Activated CD4-positive, alpha-beta T cell treated with anti-CD3 and anti-CD28 coated beads, Interleukin-2, amount 50 U/mL, for 4 hours (primary cell): ENCODE data around the gene BCL2L11.
"Not testable (repeated sequence)": the region's sequence is repeated elsewhere in the genome, so short reads cannot be mapped to it uniquely, and the experiment has no call there.

ENCODE experiments used
- DNase-seq, 2 experiments: peaks; one replicate each; pipeline ENCODE4 v3.0.0-alpha.2; 2020

BCL2L11 gene

GRCh38 chr2:111120253-111121027 lies at the start of gene BCL2L11:
Gene BCL2L11, plus strand, starts transcription at chr2:111120914. Its CDS starts 2,832 bp downstream, at chr2:111123746.
- DNase-seq: peak; percentile 83 to 86

DNA sequence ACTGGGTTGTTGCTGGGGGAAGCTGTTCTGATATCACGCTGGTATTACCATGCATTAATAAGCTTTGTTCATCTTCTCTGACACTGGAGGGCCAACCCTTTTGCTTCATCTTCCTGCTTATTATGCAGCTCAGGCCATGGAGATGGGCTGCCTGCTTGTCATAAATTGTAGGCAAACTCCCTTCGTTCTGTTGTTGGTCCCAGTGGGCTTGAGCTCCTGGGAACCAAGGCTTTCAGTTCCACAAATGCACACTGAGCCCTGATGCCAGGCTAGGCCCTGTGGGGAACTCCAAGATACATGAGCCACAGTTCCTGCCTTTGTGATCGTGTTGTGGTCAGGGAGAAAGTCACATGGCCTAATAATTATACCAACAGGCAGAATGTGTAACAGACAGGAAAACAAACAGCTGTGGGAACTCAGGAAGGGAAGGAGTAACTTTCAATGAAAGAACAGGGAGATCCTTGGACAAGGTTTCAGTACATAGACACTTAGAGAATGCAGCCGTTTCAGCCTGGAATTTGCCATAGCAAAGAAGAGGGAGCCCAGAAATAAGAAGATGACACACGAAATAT lies 49.0 kb upstream of the BCL2L11 start:
- DNase-seq: no peak

DNA sequence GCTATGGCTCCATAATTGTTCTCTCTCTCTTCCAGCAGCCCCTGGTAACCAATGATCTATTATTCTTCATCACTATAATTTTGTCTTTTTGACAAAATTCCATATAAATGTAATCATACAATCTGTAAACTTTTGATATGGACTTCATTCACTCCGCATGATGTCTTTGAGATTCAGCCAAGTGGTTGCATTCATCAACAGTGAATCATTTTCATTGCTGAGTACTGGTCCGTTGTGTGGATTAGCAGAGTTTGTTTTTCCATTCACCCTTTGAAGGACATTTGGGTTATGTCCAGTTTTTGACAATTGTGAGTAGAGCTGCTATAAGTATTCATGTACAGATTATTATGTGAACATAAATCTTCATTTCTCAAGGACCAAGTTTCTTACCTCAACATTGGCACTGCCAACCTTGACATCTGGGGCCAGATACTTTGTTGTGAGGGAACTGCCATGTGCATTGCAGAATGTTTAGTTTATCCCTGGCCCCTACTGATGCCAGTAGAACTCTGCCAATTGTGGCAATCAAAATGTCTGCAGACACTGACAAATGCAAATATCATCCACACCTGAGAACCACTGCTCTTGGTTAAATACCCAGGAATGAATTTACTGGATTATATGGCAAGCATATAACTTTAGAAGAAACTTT lies 48.4 kb upstream of the BCL2L11 start:
- DNase-seq: no peak

GRCh38 chr2:111082659-111083058 lies 38.1 kb upstream of the BCL2L11 start:
- not testable (repeated sequence) for DNase-seq

GRCh38 chr2:111091811-111092211 lies 28.9 kb upstream of the BCL2L11 start:
- DNase-seq: no peak

DNA sequence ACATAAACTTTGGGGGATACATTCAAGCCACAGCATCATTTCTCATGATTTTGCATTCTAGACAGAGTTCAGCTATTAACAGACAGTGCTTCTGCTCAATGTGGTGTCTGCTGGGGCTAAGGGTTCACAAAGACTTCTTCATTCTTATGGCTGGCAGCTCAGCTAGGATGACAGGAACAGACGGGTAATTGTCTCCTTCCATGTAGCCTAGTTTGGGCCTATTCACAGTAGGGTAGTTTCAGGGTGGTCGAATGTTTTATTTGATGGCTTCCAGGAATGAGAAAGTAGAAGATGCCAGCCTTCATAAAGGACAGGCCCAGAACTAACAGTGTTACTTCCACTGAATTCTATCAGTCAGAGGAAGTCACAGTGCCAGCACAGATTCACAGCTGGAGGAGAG lies 26.0 kb upstream of the BCL2L11 start:
- no peak for DNase-seq

DNA sequence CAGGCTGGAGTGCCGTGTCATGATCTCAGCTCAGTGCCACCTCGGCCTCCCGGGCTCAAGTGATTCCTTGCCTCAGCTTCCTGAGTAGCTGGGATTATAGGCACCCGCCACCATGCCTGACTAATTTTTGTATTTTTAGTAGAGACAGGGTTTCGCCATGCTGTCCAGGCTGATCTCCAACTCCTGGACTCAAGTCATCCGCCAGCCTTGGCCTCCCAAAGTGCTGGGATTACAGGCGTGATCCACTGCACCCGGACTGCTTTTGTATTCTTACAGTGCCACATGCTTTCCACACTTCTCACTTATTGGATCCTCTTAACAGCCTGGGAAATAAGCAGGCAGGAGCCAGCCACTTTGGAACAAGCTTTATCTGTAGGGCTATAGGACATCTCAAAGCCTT lies 25.3 kb upstream of the BCL2L11 start:
- no peak for DNase-seq

- DNase-seq: no peak
These were observed 21.3 kb upstream of the BCL2L11 start for GRCh38 chr2:111099402-111099801.

- no peak for DNase-seq
These were observed 20.5 kb upstream of the BCL2L11 start for GRCh38 chr2:111100087-111100764.

- DNase-seq: no peak
These were observed 19.9 kb upstream of the BCL2L11 start for GRCh38 chr2:111100765-111101162.

DNA sequence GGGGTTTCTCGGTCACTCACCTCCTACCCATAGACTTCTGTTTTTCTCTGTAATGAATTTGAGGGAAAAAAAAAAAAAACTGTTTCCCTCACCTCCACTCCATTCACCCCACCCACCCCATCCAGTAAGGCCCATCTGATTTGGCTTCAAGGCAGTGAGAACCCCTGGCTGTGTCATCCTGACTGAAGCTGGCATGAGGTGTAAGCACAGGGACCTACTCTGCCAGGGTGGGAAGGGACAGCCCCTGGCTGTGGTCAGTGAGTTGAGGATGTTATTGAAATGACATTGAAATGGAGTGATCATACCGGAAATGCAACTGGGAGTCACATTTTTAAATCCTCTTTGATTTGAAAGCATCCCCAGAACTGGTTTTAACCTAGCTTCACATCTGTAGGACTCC lies 19.1 kb upstream of the BCL2L11 start:
- no peak for DNase-seq

GRCh38 chr2:111102216-111102615 lies 18.5 kb upstream of the BCL2L11 start:
- no peak for DNase-seq

GRCh38 chr2:111105926-111106325 lies 14.8 kb upstream of the BCL2L11 start:
- DNase-seq: no peak

GRCh38 chr2:111106706-111107105 lies 14.0 kb upstream of the BCL2L11 start:
- DNase-seq: no peak

GRCh38 chr2:111108745-111109271 lies 11.9 kb upstream of the BCL2L11 start:
- DNase-seq: no peak

DNA sequence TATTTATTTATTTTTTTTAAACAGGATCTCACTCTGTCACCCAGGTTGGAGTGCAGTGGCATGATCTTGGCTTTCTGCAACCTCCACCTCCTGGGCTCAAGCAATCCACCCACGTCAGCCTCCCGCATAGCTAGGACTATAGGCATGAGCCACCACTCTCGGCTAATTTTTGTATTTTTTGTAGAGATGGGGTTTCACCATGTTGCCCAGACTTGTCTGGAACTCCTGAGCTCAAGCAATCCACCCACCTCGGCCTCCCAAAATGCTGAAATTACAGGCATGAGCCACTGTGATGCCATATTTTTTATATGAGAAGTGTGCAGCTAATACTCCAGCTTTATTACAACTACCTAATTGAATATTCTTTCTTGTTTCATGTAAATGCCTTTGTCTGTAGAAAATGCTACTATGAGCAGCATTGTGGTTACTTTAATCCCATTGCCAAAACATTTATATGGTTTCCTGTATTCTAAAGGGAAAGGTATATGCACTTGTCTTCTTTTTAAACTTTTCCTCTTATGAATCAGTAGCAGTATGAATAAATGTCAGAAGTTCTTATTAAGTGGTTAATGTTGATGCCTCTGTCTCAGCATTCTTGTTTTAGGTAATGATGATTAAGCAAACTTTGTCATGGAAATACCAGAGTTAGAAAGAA lies 9.5 kb upstream of the BCL2L11 start:
- no peak for DNase-seq

GRCh38 chr2:111113838-111114237 lies 6.9 kb upstream of the BCL2L11 start:
- DNase-seq: no peak

DNA sequence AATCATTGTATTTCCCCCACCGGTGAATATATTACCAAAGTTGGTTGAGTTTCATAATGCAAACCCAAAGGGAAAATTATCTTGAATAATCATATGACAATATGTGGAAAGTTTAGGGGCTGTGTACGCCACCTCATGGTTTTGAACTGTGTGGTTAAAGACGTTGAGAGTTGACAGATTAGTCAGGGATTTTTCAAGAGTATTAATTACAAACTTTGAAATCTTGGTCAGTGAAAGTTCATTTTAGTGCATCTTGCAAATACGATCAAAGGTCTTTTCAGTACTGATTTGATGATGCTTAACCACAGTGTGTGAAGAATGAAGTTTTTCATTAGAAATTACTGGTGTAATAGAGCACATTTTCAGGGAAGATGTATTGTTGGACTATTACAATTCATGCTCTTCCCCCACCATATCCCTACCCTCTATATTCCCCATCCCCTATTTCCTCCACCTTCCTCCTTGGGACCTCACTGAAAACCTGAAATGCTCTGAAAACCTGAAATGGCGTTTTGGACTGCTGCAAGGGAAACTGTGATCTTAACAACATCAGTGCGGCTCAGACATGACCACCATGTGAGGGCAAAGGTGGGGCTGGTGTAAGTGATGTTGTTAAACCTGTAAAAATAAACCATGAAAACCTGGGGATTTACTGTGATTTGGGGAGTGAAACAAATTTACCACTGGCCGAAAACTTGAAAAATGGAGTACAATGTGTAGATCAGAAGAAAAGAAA lies 4.5 kb upstream of the BCL2L11 start:
- no peak for DNase-seq

- DNase-seq: peak; percentile 61 to 65
These were observed 3.7 kb upstream of the BCL2L11 start for GRCh38 chr2:111116843-111117597.

DNA sequence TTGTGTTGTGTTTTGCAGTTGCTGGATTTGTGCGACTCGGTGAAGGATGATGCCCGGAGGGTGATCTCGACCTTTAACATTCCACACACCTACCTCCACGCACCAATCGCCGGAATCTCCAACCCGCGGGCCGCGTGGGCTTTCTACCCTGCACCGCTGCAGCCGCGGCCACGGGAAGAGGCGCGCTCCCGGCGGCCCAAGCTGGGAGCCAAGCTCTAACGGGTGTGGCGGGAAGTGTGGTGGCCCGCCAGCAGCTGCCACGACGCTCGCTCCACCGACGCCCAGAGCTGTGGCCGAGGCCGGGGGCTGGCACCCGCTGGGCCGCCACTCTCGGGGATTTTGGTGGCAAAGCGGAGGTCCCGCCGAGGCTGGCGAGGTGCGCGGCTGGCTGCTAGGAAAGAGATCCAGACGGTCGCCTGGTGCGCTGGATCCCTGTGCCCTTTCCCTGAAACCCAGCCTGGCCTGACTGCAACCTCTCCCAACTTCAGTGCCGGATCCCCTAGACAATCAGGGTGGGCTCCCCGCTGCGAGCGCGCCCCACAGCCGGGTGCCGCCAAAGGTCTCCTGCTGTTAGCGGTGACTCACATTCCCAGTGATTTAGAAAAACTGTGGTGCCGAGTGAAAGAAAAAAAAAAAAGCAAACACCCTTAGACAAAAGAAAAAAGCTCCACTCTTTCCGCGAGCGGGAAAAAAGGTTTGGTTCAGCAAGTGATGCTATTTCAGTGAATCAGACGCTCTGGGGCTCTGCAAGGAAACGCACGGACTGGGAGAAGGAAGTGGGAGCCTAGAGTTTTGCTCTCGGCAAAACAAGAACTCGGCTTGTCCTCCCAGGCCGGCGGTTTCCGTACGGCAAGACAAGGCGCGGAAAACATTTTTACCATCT lies 2.9 kb upstream of the BCL2L11 start:
- DNase-seq: peak in 1 of 2 experiments; percentile 13
